DMS114 treated with DMSO at 0.1 percent for 48 hours (cell line): Measurements from ENCODE around the gene ERI2.

ENCODE experiments used
- DNase-seq: peaks from one replicate; lab custom pipeline; 2025; ENCODE audit not compliant: unreplicated experiment; lab: John Stamatoyannopoulos, UW

ERI2 gene, protein sequence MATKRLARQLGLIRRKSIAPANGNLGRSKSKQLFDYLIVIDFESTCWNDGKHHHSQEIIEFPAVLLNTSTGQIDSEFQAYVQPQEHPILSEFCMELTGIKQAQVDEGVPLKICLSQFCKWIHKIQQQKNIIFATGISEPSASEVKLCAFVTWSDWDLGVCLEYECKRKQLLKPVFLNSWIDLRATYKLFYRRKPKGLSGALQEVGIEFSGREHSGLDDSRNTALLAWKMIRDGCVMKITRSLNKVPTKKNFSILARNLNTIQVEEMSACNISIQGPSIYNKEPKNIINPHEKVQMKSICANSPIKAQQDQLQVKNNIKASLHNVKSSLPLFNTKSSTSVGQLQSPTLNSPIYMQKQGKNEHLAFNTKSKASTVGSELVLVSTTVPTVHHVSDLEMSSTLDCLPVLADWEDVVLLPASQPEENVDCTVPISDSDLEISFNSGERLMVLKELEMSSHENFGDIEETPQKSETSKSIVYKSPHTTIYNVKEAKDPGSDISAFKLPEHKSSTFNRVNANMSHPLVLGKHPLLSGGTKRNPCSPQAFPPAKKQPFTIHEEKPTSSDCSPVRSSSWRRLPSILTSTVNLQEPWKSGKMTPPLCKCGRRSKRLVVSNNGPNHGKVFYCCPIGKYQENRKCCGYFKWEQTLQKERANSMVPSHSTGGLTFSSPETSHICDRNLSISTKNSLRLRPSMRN

GRCh38 chr16:20806168-20807050 is at the start of gene ERI2, which contains the start of gene REXO5:
ERI2 (minus strand) TSS chr16:20806472; CDS start chr16:20806430, 42 bp downstream.
REXO5 (plus strand) TSS chr16:20806527; CDS start chr16:20806954, 427 bp downstream.
- DNase-seq = peak; percentile 84

GRCh38 chr16:20854963-20855362 is 48.7 kb upstream of the ERI2 start:
- DNase-seq = no peak

DNA sequence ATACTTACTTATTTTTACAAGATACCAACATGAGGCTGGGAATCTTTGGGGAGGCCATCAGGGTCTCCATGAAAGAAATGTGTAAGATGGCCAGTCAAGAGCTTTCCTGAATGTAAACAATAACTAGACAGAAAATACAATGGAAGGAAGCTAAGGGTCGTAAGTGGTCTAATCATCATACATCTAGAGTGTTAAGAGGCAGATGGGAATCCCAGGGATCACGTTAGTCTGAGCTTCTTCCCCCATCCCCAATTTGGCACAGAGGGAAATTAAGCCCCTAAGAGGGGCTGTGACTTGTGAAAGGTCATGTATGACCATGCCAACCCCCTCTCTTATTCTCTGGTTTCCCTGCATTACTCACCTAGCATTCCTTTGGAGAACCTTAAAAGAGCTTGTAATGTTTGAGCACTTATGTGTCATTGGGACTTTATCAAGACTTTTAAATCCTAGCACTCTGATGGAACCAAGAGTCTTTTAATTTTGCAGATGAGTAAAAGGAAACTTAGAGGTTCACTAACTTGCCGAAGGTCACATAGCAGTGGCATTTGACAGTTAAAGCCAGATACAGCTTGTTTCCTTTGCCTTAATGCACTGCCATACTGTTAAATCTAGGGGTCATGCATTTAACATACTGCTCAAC is 47.8 kb upstream of the ERI2 start:
- DNase-seq = no peak

DNA sequence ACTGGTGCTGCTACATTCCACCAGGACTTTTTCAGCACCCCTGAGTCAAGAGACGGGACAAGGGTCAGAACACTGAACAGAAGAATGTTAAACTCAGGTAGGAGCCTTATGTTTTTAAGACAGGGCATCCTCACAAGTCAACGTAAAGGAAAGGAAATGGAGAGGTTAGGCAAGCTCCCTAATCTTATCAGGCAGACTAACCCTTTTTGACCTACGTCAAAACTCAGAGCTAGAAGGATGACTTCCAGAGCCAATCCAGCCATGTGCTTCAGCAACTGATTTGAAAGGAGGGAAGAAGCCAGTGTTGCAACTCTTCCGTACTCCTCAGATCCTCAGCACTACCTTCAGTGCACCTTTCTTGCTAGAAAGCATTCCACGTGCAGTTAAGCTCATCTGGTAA is 46.9 kb upstream of the ERI2 start:
- DNase-seq = no peak

- DNase-seq = no peak
Measured at GRCh38 chr16:20851601-20852000, 45.3 kb upstream of the ERI2 start.

GRCh38 chr16:20850981-20851380 is 44.7 kb upstream of the ERI2 start:
- no peak for DNase-seq

DNA sequence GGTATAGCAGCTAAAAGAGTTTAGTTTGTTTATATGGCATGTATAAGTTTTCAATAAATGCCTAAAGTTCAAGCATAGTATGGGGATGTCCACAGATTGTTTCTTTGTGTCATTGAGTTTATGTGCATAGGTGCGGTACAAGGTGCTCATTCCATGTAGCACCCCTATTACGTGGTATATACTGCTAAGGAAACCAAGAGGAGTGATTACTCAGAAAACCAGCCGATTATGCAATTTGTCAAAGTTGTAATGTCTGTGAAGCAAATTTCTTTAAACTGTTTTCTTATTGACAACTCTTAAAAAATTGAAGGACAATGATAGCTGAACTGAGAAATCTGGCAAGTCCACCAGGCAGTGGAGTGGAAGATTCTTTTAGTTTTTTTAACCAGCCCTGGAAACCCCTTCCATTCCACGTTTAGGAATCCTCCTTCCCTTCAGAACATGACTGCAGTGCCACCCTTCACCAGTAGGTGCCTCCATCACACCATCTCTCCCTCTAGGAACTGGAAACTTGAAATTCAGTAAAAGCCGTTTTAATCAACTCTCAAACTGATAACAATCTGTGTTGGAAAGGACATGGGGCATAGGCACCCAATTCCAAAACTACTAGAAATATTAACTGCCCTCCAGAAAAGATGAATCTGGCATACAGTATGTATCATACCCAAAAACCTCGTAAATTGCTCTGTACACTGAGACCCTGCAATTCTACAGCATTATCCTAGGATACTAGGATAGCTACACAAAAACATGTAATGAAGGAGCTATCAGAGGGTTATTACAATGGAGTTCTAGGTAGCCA is 43.5 kb upstream of the ERI2 start:
- DNase-seq = peak; percentile 28

- DNase-seq = no peak
Measured at GRCh38 chr16:20847550-20847949, 41.3 kb upstream of the ERI2 start.

- DNase-seq = no peak
Measured at GRCh38 chr16:20846551-20846950, 40.3 kb upstream of the ERI2 start.

DNA sequence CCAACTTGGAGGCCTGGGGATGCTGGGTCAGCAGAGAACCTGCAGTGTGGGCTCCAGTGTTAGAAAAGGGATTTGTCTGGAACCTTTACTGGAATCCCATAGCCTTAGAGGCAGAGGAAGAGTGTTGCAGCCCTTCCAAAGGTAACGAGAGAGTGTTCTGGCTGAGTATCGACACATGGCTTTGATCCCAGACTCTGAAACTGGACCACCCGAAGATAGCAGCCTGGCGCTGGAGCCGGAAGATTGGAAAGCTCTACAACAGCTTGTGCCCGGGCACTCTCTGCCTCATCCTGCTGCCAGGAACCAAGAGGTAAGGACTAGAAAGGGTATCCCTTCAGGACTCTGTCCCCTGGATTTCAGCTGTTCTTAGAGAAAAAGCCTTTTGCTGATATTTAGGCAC is 39.8 kb upstream of the ERI2 start:
- no peak for DNase-seq

GRCh38 chr16:20844588-20844987 is 38.3 kb upstream of the ERI2 start:
- DNase-seq = no peak

DNA sequence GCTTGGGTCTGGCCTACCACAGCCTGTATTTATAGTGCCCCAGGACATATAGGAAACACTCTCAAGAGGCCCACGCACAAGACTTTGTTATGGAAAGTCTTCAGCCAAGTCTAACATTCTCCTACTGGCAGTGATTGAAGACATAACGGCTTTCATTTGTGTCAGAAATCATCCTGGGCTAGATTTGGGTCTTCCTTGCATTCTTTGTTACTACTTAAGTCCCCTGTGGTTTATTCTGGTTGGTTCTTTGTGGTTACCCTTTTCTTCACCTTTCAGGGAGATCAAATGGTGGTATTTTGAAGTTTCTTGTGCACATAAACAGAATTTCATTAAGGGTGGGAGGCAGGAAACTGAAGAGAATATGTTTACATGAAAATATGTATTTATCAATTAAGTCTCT is 37.8 kb upstream of the ERI2 start:
- DNase-seq = no peak

GRCh38 chr16:20839504-20839903 is 33.2 kb upstream of the ERI2 start:
- DNase-seq = no peak

- DNase-seq = no peak
Measured at GRCh38 chr16:20838240-20838639, 32.0 kb upstream of the ERI2 start.

DNA sequence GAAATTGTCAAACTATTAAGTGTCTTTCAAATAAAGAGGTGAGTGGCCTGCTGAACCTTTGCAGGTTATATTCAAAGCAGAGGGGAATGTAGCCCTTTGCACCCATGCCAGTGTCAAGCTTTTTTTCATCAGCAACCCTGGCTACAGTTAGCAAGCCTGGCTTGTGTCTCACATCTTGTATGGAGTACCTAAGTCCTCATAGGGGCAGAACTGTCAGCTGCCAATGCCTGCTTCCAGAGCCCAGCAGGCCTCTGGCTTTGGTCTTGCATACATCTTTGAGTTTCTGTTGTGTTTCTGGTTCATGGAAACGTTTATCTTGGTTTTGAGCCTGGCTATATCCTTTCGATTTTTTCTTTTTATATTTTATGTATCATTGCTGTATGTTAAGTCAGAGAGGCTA is 26.8 kb upstream of the ERI2 start:
- DNase-seq = no peak

GRCh38 chr16:20830372-20830771 is 24.1 kb upstream of the ERI2 start:
- no peak for DNase-seq

DNA sequence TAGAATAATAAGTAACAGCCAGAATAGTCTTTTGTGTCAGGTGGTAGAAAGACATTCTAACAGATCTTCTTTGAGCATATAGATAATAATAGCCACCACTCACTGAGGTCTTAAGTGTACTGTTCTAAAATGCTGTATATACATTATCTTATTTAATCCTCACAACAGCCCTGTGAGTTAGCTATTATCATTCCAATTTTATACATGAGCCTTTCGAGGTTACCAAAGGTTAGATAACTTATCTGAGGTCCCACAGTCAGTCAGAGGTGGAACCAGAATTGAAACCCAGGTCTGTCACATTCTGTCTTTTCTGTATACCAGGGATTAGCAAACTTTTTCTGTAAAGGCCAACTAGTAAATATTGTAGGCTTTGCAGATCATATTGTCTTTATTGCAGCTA is 23.3 kb upstream of the ERI2 start:
- DNase-seq = no peak

- no peak for DNase-seq
Measured at GRCh38 chr16:20826039-20826566, 19.8 kb upstream of the ERI2 start.

DNA sequence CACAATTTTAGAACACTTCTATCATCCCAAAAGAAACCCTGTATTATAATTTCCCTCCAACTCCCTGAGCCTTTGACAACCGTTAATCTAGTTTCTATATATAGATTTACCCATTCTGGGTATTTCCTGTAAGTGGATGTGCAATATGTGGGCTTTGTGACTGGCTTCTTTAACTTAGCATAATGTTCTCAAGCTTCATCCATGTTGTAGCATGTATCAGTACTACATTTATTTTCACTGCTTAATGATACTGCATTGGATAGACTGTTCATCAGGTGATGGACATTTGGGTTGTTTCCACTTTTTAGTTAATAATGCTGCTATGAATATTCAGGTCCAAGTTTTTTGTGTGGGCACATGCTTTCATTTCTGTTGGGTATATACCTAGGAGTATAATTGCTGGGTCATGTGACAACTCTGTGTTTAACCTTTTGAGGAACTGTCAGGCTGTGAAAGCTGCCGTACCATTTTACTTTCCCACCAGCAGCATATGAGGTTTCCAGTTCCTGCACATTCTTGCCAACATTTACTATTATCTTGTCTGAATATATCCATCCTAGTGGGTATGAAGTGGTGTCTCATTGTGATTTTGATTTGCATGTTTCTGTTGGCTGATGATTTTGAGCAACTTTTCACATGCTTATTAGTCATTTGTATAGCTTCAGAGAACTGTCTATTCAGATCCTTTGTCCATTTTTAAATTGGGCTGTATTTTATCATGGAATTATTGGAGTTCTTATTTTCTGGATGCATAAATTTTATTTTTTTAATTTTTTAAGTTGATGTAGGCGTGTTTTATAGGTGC is 16.5 kb upstream of the ERI2 start:
- no peak for DNase-seq
